Hepatocyte (in vitro differentiated cells): ENCODE measurements around the gene ZNF764. TPM values are rescaled to one million over a fixed set of nuclear protein-coding genes. Genes with fewer than 3 reads are reported as not detected.

ENCODE experiments used
- DNase-seq: peaks from one replicate; pipeline ENCODE4 v3.0.0-alpha.2; 2016; ENCODE audit warnings: low spot score
- H2AFZ ChIP-seq: fragments of 200-600 bp; sonication (generic); 2 replicates; pipeline ENCODE4 v1.6.0; 2016; ENCODE audit warnings: antibody characterized with exemption, mild to moderate bottlenecking
- H3K27ac ChIP-seq: fragments of 200-600 bp; sonication (generic); 2 replicates; pipeline ENCODE4 v1.5.1; 2016; ENCODE audit warnings: mild to moderate bottlenecking
- H3K27me3 ChIP-seq: fragments of 200-600 bp; sonication (generic); 2 replicates; pipeline ENCODE4 v1.6.1; 2016
- H3K36me3 ChIP-seq: fragments of 200-600 bp; sonication (generic); replicated peaks from 2 replicates; pipeline ENCODE4 v1.5.1; 2016; ENCODE audit warnings: low read depth; ENCODE audit not compliant: insufficient read depth
- H3K4me1 ChIP-seq: fragments of 200-600 bp; sonication (generic); 2 replicates; pipeline ENCODE4 v1.5.1; 2016; ENCODE audit warnings: mild to moderate bottlenecking, moderate library complexity; ENCODE audit not compliant: insufficient read depth
- H3K4me2 ChIP-seq: fragments of 200-600 bp; sonication (generic); 2 replicates; pipeline ENCODE4 v1.6.0; 2016
- H3K4me3 ChIP-seq: fragments of 200-600 bp; sonication (generic); 2 replicates; pipeline ENCODE4 v1.5.1; 2016; ENCODE audit warnings: mild to moderate bottlenecking
- H3K79me2 ChIP-seq: fragments of 200-600 bp; sonication (generic); 2 replicates; pipeline ENCODE4 v1.6.0; 2017; ENCODE audit warnings: mild to moderate bottlenecking
- H3K9me2 ChIP-seq: fragments of 200-600 bp; sonication (generic); replicated peaks from 2 replicates; pipeline ENCODE4 v1.6.0; 2017; ENCODE audit warnings: mild to moderate bottlenecking; ENCODE audit not compliant: insufficient read depth
- H3K9me3 ChIP-seq: fragments of 200-600 bp; sonication (generic); 2 replicates; pipeline ENCODE4 v1.5.1; 2016; ENCODE audit warnings: low read depth, mild to moderate bottlenecking
- H4K20me1 ChIP-seq: fragments of 200-600 bp; sonication (generic); 2 replicates; pipeline ENCODE4 v1.6.0; 2016; ENCODE audit warnings: mild to moderate bottlenecking; ENCODE audit not compliant: insufficient read depth, poor library complexity, severe bottlenecking
- EZH2 ChIP-seq: fragments of 200-600 bp; sonication (generic); IDR thresholded peaks from 2 replicates; pipeline ENCODE4 v1.6.1; 2016; ENCODE audit warnings: antibody characterized with exemption, mild to moderate bottlenecking, borderline replicate concordance
- EZH2phosphoT487 ChIP-seq: fragments of 200-600 bp; sonication (generic); IDR thresholded peaks from one replicate; pipeline ENCODE4 v1.6.1; 2018; ENCODE audit warnings: antibody characterized with exemption, mild to moderate bottlenecking, low read depth, moderate library complexity; ENCODE audit not compliant: unreplicated experiment, severe bottlenecking
- WGBS: methylation state at CpG from one replicate; pipeline ENCODE4 v1.1.6; 2016; ENCODE audit warnings: low lambda C conversion rate; ENCODE audit errors: missing lambda C conversion rate; 5-methylcytosine and 5-hydroxymethylcytosine counted together
- polyA plus RNA-seq: library from polyadenylated mRNA; unstranded; fragments of >200 nt; fragmentation: Nextera tagmentation; extraction: Ambion mirVana; gene quantifications from 2 replicates; pipeline ENCODE4 v1.2.1, GENCODE V29; 2016
- total RNA-seq: library from RNA; depleted of rRNA; stranded (reverse); fragments of >200 nt; gene quantifications from 2 replicates; pipeline ENCODE4 v1.2.3, GENCODE V29; 2014
- TF ChIP-seq, protein P1 (sequence below): fragments of 200-600 bp; sonication (generic); IDR thresholded peaks from 2 replicates; pipeline ENCODE4 v1.5.1; 2016; ENCODE audit warnings: antibody characterized with exemption, mild to moderate bottlenecking; ENCODE audit not compliant: poor library complexity

Gene ZNF764
- total and polyA plus RNA-seq, 2 experiments from 2014 or later, result 9.8 to 12.1 TPM

DNA sequence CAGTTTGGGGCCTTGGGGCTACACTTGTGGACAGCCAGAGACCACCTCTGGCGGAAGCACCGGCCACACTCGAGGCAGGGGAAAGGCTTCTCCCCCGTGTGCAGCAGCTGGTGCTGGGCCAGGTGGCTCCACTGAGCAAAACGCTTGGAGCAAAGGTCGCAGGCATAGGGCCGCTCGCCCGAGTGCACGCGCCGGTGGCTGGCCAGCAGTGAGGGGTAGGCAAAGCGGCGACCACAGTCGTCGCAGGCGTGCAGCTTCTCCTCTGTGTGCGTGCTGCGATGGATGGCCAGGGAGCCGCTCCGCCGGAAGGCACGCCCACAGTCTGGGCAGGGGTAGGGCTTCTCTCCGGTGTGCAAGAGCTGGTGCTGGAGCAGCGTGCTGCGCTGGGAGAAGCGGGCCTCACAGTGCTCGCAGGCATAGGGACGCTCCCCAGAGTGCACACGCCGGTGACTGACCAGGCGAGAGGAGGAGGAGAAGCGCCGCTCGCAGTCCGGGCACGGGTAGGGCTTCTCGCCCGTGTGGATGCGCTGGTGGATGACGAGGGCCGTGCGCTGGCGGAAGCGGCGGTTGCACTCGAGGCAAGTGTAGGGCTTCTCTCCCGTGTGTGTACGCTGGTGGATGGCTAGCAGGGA, 46.3 kb upstream of the ZNF764 start:
- peaks cover 23% of the 10 kb centered on the region for H3K79me2 ChIP-seq
- no peaks in the 10 kb centered on the region for H3K9me3 ChIP-seq
- no peak overlapping the region for H3K27ac ChIP-seq
- DNase-seq, result no peak
- H3K4me1 ChIP-seq, result peaks cover 4% of the 10 kb centered on the region
- no peak for TF ChIP-seq EZH2
- no peak for TF ChIP-seq EZH2phosphoT487
- TF ChIP-seq, protein P1, sequence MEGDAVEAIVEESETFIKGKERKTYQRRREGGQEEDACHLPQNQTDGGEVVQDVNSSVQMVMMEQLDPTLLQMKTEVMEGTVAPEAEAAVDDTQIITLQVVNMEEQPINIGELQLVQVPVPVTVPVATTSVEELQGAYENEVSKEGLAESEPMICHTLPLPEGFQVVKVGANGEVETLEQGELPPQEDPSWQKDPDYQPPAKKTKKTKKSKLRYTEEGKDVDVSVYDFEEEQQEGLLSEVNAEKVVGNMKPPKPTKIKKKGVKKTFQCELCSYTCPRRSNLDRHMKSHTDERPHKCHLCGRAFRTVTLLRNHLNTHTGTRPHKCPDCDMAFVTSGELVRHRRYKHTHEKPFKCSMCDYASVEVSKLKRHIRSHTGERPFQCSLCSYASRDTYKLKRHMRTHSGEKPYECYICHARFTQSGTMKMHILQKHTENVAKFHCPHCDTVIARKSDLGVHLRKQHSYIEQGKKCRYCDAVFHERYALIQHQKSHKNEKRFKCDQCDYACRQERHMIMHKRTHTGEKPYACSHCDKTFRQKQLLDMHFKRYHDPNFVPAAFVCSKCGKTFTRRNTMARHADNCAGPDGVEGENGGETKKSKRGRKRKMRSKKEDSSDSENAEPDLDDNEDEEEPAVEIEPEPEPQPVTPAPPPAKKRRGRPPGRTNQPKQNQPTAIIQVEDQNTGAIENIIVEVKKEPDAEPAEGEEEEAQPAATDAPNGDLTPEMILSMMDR, result no peak
- H3K4me2 ChIP-seq, result no peak overlapping the region
- H3K27me3 ChIP-seq, result no peaks in the 10 kb centered on the region
- no peak overlapping the region for H2AFZ ChIP-seq
- no peaks in the 10 kb centered on the region for H3K9me2 ChIP-seq
- no peaks in the 10 kb centered on the region for H3K36me3 ChIP-seq
- 97% methylated on average over 49 of the region's 49 CpGs for WGBS
- H3K4me3 ChIP-seq, result no peak overlapping the region
- no peaks in the 10 kb centered on the region for H4K20me1 ChIP-seq

DNA sequence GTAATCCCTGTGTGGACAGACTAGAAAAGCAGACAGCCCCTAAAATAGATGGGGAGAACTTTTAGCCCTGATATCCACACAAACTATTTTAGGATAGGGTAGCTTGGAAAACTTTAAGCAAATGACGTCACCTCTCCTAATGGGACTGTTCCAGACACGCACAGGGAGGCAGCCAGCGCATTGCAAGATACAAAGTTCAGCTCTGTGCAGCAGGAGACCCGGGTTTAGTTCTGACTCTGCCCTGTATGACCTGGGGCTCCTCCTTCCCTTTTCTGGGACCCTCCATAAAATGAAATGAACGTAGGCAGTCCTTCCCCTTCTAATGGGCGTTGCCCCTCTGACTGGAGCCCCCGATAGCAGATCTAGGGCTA, 45.8 kb upstream of the ZNF764 start:
- Histone ChIP-seq H3K9me2 (no peaks in the 10 kb centered on the region), H3K79me2 (peaks cover 18% of the 10 kb centered on the region), H3K4me2 (no peak overlapping the region), H3K36me3 (no peaks in the 10 kb centered on the region), H2AFZ (no peak overlapping the region), H4K20me1 (no peaks in the 10 kb centered on the region), H3K27ac (no peak overlapping the region), H3K27me3 (no peaks in the 10 kb centered on the region), H3K4me3 (no peak overlapping the region), H3K9me3 (no peaks in the 10 kb centered on the region), H3K4me1 (peaks cover 3% of the 10 kb centered on the region)
- peak; percentile 28 for DNase-seq
- TF ChIP-seq EZH2phosphoT487 (no peak), EZH2 (no peak)
- TF ChIP-seq, protein P1, result no peak
- 87% methylated on average over 7 of the region's 7 CpGs for WGBS

DNA sequence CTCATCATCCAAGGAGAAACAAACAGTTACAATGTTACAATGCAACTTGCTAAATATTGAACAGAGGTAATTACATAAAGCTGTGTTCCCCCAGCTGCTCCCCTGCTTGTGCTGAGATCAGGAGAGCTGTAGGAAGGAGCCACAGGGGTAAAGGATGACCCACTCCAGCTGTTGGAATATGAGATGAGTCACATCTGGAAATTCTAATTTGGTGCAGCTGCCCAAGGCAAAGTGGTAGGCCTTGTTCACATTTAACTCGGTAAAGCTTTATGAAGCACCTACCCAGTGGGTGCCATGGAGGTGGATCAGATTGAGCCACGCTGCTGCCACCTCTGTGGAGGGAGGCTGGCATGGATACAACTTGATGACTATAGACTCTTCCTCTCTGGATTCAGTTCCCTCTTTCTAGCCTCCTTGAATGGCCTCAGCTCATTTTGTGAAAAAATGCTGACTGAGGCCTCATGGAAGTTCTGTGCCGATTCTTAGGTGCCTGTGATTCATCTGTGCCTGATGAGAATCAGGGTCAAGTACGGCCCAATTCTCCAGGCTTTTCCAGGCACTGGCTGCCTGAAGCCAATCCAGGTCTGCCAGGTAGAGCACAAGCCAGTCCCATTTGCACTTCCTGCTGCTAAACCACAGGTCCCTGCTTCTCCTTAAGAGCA, 44.6 kb upstream of the ZNF764 start:
- Histone ChIP-seq H2AFZ (no peak overlapping the region), H3K4me2 (no peak overlapping the region), H3K36me3 (no peaks in the 10 kb centered on the region), H3K27ac (peak overlapping the region; percentile 42), H3K27me3 (no peaks in the 10 kb centered on the region), H3K4me1 (no peaks in the 10 kb centered on the region), H3K9me2 (no peaks in the 10 kb centered on the region), H3K79me2 (peaks cover 6% of the 10 kb centered on the region), H3K4me3 (no peak overlapping the region), H3K9me3 (no peaks in the 10 kb centered on the region), H4K20me1 (no peaks in the 10 kb centered on the region)
- no peak for TF ChIP-seq EZH2
- TF ChIP-seq, protein P1, result no peak
- no peak for TF ChIP-seq EZH2phosphoT487
- WGBS, result 79% methylated on average over 4 of the region's 4 CpGs
- no peak for DNase-seq
